Raji (cell line): ENCODE results near the gene STOML2.

Experiments
- POLR2A ChIP-seq: IDR thresholded peaks from 2 replicates; pipeline ENCODE4 v1.6.1; 2011; ENCODE audit warnings: low read depth, low read length, control low read depth; ENCODE audit not compliant: insufficient read depth

The STOML2 gene

GRCh38 chr9:35091536-35091935 is 11.4 kb downstream of the STOML2 start:
- no peak for TF ChIP-seq POLR2A

- TF ChIP-seq POLR2A: no peak
These were observed 13.5 kb downstream of the STOML2 start for GRCh38 chr9:35089434-35089833.

DNA sequence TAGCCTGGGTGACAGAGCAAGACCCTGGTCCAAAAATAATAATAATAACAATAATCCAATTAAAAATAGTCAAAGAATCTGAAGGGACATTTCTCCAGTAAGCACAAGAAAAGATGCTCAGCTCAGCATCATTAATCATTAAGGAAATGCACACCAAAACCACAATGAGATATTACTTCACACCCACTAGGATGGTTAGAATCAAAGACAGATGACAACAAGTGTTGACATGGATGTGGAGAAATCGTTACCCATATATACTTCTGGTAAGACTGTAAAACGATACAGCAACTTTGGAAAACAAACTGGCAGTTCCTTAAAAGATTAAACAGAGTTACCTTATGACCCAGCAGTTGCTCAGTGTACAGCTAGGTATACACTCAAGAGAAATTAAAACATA is 17.9 kb downstream of the STOML2 start:
- TF ChIP-seq POLR2A: no peak

- TF ChIP-seq POLR2A: peak; percentile 85
These were observed 23.2 kb downstream of the STOML2 start, which contains the start of gene FANCG for GRCh38 chr9:35079426-35080341. TSS of gene FANCG (minus strand) at chr9:35079942. CDS start at chr9:35079524, 418 bp downstream.

- TF ChIP-seq POLR2A: no peak
These were observed 23.9 kb downstream of the STOML2 start for GRCh38 chr9:35079041-35079425.

DNA sequence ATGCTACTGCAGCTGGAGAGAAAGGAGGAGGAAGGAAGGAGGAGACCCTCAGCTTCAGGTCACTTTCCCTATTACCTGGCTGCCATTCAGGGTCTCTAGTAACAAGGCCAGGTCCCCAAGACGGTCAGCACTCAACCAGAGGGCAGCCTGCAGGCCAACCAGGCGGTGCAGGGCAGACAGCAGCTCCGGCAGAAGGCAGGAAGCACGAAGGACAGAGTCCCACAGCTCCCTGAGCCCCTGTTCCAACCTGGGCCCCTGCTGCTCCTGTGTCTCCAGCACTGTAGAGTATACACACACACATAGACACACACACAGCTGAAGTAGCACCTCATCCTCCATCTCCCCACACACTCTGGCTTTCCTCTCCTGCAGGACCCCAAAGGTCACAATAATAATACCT is 24.9 kb downstream of the STOML2 start:
- TF ChIP-seq POLR2A: no peak

GRCh38 chr9:35076848-35077247 is 26.1 kb downstream of the STOML2 start:
- no peak for TF ChIP-seq POLR2A

- TF ChIP-seq POLR2A: no peak
These were observed 27.6 kb downstream of the STOML2 start for GRCh38 chr9:35075358-35075757.

GRCh38 chr9:35074791-35075190 is 28.1 kb downstream of the STOML2 start:
- TF ChIP-seq POLR2A: no peak

GRCh38 chr9:35074141-35074540 is 28.8 kb downstream of the STOML2 start:
- TF ChIP-seq POLR2A: no peak

GRCh38 chr9:35073279-35073612 is 29.7 kb downstream of the STOML2 start:
- TF ChIP-seq POLR2A: no peak

- TF ChIP-seq POLR2A: peak; percentile 96
These were observed 30.3 kb downstream of the STOML2 start, which contains the start of gene VCP for GRCh38 chr9:35072461-35073278. TSS of gene VCP (minus strand) at chr9:35072625. CDS start at chr9:35072353, 272 bp downstream.

GRCh38 chr9:35071814-35072460 is 31.0 kb downstream of the STOML2 start:
- no peak for TF ChIP-seq POLR2A

DNA sequence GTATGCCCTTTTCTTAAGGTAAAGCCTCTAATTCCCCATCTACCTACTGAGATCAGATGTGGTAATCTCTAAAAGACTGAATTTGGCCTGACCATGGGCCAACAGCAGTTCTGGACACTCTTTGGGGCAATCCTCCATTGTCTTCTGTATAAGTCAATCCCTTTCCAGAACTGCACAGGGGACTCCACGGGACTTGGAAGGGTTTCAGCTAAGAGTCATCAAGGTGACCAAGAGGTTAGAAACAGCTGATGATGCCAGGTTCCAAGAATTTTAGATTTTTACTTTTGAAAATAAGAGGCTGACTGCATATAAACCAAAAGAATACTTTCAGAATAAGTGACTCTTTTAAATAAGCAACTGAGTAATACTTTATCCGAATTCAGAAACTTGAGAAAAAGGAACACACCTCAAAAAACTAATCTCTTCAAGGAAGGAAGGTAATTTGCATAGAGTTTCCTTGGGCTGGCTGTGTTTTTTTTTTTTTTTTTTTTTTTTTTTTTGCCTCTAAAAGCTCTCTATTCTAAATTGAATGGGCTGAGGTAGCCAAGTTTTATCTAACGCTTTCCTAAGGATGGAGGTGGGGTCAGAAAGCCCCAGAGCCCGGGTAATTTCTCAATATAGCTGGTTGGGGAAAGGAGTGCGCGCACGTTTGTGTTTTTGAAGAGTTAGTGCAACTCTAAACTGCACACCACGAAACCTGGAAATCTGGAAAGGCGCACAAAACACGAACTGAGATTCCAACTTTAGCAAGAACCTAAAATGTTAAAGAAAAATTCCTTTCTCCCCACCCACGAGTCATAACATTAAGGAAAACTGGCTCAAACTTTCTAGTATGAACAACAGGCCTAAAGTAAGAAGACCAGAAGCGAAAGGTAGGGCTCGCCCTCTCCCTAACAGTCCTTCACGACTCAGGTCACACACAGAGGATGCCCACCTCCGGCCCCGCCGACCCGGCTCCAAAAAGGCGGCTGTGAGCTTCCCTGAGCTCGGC is 31.8 kb downstream of the STOML2 start:
- no peak for TF ChIP-seq POLR2A
